HG03045 (cell line): ENCODE results near the gene MYO18A.
"Not testable (repeated sequence)": the region's sequence is repeated elsewhere in the genome, so short reads cannot be mapped to it uniquely, and the experiment has no call there.

Experiments used
- ATAC-seq: cut with Tn5 transposase; IDR thresholded peaks from one replicate; pipeline ENCODE4 v1.9.1; 2021; ENCODE audit warnings: mild to moderate bottlenecking, moderate library complexity; ENCODE audit not compliant: unreplicated experiment

Gene MYO18A

DNA sequence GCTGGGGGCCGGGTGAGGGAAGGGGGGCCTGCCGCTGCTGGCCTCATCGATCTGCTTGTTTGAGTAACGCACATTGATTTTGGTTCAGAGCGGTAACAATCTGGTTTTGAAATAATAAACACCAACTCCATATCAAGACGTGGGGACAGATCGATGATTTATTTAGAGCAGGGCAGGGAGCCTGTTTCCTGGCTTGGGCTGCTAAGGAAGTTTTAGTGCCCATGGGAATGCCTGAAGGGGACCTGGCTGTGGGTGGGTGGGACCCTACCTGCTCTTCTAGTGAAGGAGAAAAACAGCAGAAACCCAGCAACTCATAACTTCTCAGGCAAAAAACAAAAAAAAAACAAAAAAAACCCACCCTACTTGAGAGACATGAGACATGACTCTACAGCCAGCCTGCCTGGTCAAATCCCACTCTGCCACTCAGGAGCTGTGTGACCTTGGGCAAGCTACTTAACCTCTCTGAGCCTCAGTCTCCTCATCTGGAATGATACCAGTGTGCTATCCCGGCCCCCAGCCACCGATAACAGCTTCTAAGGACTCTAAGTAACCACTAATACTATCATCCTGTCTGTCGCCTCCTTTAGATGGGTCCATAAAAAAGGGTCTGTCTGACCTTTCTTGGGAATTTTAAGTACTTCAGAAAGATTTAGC lies 71.2 kb downstream of the MYO18A start:
- no peak for ATAC-seq

DNA sequence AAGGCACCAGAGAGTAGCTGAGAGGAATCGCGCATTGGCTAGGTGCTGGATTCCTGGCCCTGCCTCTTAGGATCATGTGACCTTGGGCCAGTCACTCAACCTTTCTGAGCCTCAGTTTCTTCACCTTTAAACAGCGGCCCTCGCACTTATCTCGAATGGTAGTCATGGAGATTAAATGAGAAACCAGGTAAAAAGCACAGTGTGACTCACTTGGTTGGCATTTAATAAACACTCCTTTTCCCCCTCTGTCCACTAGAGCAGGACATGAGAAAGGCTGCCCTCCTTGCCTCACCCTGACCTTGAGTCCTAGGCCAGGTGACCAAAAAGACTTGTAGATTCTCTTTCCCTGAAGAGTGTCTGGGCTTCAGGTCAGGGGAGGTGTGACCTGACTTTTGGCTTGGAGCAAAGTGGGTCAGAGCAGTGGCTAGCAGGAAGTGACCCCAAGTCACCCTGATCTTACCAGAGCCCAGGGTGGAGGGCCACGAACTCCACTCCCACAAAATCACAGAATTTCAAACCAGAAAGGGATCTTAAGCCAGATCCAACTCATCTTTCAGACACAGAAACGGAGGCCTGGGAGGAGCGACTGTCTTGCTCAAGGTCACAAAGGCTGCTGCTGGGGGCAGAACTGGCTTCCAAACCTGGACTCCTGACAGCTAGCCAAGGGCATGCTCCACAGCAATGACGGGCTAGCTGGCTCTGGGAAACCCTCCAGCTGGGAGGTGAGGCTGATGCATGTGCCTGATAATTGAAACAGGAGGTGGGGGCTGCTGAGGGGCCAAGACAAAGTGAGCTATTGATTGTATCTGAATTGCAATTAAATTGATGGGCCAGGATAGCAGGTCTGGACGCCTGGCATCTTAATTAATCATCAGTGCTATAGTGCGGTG lies 72.0 kb downstream of the MYO18A start:
- no peak for ATAC-seq

DNA sequence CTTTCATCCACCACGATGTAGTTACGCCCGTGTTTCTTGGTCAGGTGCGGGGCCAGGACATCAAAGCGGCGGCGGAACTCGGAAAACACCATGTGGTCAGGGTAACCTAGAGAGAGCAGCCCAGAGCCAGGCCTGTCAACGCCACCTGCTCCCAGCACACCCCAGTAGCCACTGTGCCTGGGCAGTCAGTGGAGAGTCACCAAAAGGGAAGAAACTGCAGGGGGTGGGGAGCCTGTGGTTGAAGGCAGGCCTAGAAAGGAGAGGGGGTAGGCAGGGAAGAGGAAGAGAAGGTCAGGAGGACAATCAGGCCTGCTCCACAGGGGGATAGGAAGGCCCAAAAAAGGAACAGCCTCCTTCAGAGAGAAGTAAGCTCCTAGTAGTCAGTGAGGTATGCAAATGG lies 73.1 kb downstream of the MYO18A start:
- ATAC-seq = no peak

DNA sequence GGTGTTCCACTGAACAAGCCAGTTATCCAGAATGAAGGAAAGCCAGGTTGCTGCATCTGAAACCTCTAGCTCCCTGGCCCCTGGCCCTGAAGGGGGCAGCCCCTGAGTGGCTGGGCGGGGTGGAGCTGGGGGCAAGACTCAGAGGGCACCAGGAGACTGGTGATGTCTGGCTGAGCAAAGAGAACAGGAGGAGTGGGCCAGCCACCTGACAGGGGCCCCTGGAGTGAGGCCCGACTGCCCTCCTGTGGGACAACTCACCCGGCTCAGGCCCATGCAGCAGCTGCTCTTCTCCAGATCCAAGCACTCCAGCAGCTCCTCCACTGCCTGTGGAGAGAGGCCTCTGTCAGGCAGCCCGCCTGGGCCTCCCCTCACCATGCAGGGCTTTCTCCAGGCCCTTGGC lies 76.9 kb downstream of the MYO18A start:
- ATAC-seq = no peak

DNA sequence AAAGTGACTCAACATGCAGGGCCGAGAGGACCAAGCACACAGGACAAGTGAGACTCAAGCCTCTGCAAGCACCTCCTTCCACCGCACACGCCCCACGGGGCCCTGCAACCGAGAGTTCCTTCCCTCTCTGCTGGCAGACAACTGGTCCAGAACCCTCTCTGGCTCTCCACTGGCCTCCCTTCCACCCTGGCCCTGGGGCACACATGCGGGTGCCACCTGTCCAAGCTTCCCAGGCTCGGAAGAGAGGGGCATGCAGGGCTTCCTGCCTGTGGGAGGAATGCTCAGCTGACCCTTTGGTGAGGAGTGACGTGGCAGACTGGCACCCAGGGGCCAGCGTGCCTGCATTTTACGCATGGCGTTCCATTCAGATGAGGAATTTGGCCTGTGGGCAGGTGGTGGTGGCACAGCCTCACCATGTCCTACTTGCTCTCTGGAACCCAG lies 77.4 kb downstream of the MYO18A start:
- no peak for ATAC-seq

DNA sequence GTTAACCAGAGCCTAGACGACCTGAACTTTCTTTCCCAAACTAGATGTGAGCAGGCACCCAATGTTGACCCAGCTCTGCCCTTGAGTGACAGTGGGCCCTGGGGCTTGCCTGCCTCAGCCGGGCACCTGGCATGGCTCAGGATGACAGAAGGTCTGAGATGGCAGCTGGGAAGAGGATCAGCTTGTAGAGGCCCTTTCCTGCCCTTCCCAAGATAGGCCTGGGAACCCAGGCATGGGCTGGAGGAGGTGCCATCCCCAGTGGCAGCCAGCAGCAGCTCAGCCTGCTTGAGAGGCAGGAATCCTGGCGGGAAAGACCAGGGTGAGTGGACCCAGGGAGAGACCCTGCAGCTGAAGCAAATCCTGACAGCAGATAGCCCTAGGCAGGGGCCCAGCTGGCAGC lies 78.2 kb downstream of the MYO18A start:
- ATAC-seq = no peak

DNA sequence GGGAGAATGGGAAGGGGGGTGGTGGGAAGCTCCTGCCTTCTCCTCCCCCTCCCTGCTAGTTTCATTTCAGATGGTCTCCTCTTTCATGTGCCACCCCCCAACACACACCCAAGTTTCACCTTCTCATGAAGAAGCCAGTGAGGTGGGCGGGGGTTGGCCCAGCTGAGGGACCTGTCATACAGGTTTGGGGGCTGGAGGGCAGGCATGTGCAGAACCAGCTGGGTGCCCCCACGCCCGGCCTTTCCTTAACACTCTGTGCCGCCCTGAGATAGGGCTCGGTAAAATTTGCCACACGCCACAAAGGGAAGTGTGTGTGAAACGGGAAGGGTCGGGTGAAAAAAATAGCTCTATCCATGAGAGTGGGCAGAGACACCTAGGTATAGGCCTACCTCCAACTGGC lies 79.9 kb downstream of the MYO18A start:
- ATAC-seq = no peak

DNA sequence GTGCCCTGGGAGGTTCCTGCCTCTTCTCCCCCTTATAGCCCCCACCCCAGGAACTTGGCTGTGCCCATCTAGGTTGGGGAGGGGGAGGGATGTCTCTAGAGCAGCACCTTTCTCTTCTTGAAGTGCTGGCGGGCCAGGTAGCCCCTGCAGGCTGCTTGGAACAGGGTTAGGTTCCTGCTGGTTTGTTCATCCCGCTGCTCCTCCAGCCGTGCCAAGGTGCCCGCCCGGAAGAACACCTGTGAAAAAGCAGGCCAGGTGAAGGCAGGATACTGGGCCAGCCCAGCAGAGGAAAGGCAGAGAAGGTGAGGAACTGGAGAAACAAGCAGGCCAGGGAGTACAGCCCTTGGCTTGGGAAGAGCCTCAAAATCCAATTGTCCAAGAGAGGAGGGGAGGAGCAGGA lies 80.7 kb downstream of the MYO18A start:
- ATAC-seq = no peak

DNA sequence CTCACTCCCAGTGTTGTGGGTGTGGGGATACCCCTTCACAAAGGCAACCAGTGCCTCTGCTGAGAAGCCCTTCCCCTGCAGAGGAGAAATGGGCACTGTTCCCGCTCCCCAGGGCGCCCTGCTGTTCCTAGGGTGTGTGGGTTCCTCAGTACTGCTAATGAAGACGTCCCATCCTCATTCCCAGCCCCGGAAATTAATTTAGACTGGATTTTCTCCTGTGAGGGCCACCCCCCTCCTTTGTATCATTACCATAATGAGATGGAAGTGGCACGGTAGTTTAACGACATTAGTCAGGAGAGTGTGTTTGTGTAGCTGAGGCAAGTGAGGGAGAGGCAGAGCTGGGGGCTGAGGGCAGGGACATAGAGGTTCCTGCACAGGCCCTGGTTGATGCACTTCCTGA lies 84.1 kb downstream of the MYO18A start:
- ATAC-seq = no peak

DNA sequence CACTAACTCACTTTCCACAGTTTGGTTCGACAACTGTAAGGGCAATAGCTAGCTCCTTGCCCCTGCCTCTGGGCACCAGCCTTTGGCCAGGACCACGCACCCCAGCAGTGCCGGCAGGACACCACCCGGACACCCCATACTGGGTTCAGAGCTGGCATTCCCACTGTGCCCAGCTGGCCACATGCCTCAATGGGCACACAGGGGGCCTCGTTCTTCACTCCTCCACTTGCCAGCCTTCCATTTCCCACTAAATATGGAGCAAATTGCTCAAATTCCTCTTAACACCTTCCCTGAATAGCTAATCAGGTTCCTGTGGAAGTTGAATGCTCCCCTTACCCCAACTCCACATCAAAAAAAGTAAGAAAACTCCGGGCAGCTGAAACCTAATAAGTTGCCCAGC lies 84.8 kb downstream of the MYO18A start:
- ATAC-seq = no peak

DNA sequence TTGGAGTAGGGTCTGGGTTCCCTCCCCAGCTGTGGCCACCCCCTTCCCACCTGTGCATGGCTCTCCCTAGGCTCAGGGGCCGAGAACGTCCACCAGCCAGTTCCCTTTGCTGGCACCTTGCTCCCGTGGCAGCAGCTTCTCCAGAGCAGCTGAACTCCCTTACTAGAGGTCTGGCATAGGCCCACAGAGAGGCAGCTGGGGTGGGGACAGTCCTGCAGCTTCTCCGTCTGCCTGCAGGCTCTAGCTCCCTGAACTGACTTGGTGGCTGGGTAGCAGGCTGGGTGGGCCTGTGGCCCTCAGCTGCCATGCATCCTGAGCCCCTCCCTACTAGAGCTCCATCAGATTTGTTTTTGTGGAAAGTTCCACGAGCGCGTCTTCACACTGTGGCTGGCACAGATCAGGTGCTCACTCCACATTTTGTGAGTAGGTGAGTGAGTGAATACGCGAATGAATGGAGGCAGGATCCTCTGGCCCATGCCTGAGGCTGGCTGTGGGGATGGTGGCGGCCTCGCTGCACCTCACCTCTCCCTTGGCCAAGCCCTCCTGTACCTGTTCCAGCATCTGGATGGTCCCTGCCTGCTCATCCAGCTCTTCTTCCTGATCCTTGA lies 86.0 kb downstream of the MYO18A start:
- no peak for ATAC-seq

DNA sequence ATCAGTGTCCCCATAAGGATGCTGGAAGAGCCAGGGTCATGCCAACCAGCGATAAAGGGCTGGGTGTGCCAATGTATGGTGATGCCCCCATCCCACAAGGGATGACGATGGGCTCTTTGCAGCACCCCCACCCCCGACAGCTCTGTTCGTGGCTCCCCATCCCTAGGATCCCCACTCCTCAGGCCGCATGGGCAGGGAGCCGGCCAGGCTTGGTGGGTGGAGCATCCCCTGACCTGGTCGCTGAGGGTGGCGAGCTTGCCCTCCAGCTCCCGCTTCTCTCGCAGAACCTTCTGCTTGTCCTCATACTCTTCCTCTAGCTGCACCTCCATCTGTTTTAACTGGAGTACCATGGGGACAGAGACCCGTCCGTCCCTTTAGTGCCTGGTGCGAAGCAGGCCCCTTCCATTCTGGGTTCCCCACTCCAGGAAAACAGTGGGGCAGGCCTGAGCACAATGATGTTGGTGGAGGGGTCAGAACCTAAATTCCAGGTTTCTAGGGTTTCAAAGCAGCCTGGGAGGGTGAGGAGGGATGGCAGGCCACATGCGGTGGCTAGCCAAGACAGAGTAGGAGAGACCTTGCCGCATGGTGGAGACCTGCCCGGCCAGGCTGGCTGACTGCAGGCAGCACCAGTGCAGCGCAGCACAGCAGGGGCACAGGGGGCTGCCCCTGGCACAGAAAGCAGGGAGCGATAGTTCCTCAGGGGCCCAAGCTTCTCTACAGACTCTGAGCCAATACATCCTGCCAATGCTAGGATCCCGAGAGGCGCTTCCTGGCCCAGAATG lies 86.9 kb downstream of the MYO18A start:
- no peak for ATAC-seq

DNA sequence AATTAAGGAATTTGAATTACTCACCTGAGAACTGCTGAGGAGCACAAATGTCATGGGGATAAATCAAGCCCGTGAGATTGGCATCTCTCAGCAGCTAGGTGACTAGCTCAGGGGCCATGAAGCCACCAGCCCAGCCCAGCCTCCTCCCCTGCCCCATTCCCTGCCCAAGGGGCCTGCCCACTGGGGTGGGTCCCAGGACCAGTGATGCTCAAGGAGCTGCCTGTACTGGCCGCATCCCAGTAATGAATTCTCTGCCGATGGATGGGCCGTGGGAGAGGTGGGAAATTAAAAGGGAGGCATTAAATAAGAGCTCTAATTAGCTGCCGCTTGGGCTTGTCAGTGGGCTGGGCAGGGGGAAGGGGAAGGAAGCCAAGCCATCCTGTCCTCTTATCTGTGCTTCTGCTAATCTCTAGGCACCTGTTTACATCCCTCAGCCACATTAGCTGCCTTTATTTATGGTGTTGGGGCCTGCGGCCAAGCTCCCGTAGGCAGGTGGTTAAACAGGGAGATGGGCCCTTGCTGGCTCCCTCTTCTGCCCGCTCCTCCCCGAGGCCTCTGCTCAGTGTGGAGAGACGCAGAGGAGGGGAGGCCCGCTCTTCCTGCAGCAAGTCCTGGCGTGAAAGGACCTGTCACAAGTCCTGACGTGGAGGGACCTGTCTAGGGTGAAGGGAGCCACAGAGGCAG lies 88.5 kb downstream of the MYO18A start:
- ATAC-seq = no peak

DNA sequence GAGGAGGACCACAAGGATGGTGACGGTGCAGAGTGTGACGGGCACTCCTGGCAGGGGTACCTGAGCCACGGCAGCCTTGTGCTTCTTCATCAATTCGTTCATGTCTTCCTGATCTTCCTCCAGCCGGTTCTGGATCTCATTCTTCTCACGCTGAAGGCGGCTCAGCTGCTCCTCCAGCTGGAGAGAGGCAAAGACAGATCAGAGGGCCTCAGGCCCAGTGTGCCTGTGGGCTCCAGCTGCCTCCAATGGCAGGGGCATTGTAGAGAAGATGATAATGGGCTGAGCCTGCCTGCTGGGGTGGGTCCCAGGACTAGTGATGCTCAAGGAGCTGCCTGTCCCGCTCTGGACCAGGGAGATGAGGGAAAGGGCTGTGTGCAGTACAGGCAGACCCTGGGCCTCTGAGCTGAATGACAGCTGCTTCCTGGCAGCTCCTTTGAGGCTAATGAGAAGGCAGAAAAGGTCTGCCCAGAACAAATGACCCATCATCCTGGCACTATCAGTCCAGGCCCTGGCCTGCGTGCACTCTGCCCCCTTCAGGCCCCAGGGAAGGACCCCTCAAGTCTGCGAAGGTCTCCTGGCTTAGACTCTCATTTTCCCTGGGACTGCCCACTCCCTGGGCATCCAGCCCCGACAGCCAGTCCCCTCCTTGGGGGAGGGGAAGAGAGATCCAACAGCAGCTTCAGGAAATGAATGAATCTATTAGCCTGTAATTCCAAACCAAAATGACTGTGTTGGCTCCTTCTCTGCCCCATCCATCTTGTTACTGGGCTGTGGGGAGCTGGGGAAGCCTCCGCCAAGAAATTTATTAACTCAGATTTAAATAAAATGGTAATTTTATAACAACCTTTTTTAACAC lies 89.2 kb downstream of the MYO18A start:
- ATAC-seq = no peak

DNA sequence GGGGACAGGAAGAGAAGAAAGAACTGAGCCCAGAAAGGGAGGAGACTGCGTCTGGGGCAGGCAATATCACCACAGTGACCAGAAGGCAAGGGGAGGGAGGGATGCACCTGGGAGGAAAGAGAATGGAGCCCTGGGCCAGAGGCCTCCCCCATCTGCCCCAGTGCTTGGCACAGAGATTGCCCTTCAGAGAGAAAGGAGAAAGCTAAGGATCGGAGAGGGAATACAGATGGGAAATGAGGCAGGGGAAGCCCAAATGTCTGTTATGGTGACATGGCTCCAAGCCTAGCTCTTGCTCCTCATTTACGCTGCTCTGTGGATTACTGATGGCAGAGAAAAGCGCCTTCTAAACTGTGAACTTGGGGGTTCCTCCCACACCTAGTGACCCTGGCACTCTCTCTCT lies 90.1 kb downstream of the MYO18A start:
- no peak for ATAC-seq

DNA sequence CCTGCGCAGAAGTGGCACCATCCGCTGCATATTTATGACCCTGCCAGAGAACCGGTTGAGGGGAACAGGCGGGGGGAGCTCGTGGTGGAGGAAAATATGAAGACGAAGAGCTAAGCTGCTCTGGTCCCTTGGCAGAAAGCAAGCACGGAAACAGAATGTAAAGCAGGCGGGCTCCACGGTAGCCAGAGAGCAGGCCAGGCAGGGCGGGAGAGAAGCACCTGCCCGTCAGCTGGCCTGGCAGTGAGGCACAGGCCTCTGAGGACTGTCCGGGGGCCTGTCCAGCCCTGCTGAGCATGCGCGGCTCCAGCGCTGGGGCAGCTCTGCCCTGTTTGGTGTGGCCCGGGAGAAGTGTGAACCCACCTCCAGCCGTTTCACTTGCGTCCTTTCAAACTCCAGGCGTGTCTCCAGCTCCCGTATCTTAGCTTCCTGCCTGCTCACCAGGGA lies 90.6 kb downstream of the MYO18A start:
- no peak for ATAC-seq

DNA sequence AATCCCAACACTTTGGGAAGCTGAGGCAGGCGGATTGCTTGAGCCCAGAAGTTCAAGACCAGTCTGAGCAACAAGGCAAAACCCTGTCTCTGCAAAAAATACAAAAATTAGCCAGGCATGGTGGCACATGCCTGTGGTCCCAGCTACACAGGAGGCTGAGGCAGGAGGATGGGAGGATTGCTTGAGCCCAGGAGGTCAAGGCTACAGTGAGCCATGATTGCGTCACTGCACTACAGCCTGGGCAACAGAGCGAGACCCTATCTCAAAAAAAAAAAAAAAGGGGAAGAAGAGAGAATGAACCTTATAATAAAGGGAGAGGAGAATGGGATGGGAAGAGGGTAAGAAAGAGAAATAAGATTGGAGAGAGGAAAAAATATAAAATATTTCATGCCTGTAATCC lies 91.4 kb downstream of the MYO18A start:
- ATAC-seq = not testable (repeated sequence)

DNA sequence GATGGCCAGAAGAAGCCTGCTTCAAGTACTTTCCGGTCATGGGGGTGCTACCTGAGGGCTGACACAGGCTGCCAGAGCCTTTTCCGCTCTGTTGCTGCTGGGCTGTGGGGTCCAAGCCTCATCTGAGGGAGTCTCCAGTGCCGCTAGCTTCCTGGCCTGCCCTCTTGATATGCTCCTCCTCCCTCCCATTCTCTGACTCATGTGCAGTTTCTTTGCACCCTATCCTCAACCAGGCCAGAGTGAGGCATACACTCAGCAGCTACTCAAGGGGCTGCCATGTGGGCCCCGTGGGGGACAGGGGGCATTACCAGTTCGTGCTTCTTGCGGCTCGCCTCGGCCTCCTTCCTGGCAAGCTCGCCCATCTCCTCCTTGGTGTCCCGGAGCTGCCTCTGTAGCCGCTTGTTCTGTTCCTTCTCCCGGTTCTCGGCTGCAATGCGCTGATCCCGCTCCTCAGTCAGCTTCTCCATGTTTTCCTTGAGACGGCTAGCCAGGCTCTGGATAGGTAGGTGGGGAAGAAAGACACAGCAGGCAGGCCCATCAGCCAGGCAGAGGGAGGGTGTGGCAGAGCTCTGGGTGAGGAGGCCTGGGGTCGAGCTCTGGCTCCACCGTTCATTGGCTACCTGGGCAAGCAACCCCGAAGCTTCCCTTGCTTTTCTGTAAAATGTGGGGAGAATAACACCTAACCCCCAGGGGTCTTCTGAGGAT lies 93.4 kb downstream of the MYO18A start:
- no peak for ATAC-seq

DNA sequence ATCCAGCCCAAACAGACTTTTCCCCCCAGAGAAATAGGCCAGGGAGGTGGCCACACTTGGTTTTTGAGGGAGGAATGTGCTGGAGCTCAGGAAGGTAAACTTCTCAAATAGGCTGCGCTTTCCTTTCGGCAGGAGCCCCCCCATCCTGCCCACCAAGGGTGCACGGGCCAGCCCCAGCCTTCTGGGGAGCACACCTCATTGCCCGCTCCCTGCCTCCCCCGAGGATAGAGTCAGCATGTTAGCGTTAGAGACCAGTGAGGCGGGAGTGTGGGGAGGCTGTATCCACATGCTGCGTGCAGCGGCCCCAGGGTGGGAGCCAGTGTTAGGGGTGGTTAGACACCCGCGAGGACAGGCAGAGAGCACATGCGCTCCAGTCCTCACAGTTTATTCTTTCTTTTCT lies 95.0 kb downstream of the MYO18A start:
- ATAC-seq = no peak
